GM21360 (cell line): ENCODE results near the gene PRSS3.
"Not testable (repeated sequence)": the region's sequence is repeated elsewhere in the genome, so short reads cannot be mapped to it uniquely, and the experiment has no call there.

Source experiments
- ATAC-seq: cut with Tn5 transposase; IDR thresholded peaks from one replicate; pipeline ENCODE4 v1.9.1; 2021; ENCODE audit warnings: mild to moderate bottlenecking, moderate library complexity; ENCODE audit not compliant: unreplicated experiment

Gene PRSS3

GRCh38 chr9:33785914-33786313 is 9.4 kb upstream of the PRSS3 start:
- no peak for ATAC-seq

GRCh38 chr9:33786681-33787080 is 8.7 kb upstream of the PRSS3 start:
- no peak for ATAC-seq

GRCh38 chr9:33787839-33788238 is 7.5 kb upstream of the PRSS3 start:
- no peak for ATAC-seq

GRCh38 chr9:33789429-33789828 is 5.9 kb upstream of the PRSS3 start:
- ATAC-seq = not testable (repeated sequence)

- ATAC-seq = no peak
Observed at GRCh38 chr9:33791117-33791516, 4.2 kb upstream of the PRSS3 start.

GRCh38 chr9:33793496-33793895 is 1.9 kb upstream of the PRSS3 start:
- ATAC-seq = not testable (repeated sequence)

GRCh38 chr9:33794560-33794959 is 801 bp upstream of the PRSS3 start:
- ATAC-seq = no peak

- ATAC-seq = no peak
Observed at GRCh38 chr9:33795819-33796218, 458 bp downstream of the PRSS3 start.

- ATAC-seq = not testable (repeated sequence)
Observed at GRCh38 chr9:33796679-33797078, 1.3 kb downstream of the PRSS3 start.

GRCh38 chr9:33797837-33798236 is 2.5 kb downstream of the PRSS3 start:
- ATAC-seq = no peak

GRCh38 chr9:33798545-33798944 is 3.2 kb downstream of the PRSS3 start:
- no peak for ATAC-seq

- ATAC-seq = no peak
Observed at GRCh38 chr9:33799928-33800704, 4.8 kb downstream of the PRSS3 start.

GRCh38 chr9:33800886-33801285 is 5.5 kb downstream of the PRSS3 start:
- ATAC-seq = no peak

GRCh38 chr9:33801943-33802500 is 6.7 kb downstream of the PRSS3 start:
- not testable (repeated sequence) for ATAC-seq

- not testable (repeated sequence) for ATAC-seq
Observed at GRCh38 chr9:33804196-33804595, 8.8 kb downstream of the PRSS3 start.

GRCh38 chr9:33807156-33807555 is 11.8 kb downstream of the PRSS3 start:
- not testable (repeated sequence) for ATAC-seq

GRCh38 chr9:33808979-33809322 is 13.6 kb downstream of the PRSS3 start:
- ATAC-seq = not testable (repeated sequence)

- ATAC-seq = no peak
Observed at GRCh38 chr9:33809506-33809905, 14.1 kb downstream of the PRSS3 start.

GRCh38 chr9:33813712-33814641 is 18.6 kb downstream of the PRSS3 start:
- ATAC-seq = no peak

GRCh38 chr9:33815781-33816180 is 20.4 kb downstream of the PRSS3 start:
- ATAC-seq = no peak
